Activated CD8-positive, alpha-beta memory T cell treated with anti-CD3 and anti-CD28 coated beads, Interleukin-2, amount 10 ng/mL, durations not matched to agents 7 days and 5 days (primary cell): ENCODE results near the gene CITED2. TPM values are rescaled to one million over a fixed set of nuclear protein-coding genes. Genes with fewer than 3 reads are reported as not detected.

ENCODE experiments used
- ATAC-seq: fragments of 150-1000 bp; cut with Tn5 transposase; one replicate; pipeline ENCODE4 v1.10.0; 2021; ENCODE audit warnings: moderate library complexity
- CTCF ChIA-PET: fragments of 350-600 bp; sonication (Branson Sonifier 250); formaldehyde crosslinking; loops from one replicate; lab custom pipeline; 2021; ENCODE audit warnings: antibody characterized with exemption; lab: Charles Lee
- DNase-seq: peaks from one replicate; pipeline ENCODE4 v3.0.0-alpha.2; 2020
- H3K27ac Mint-ChIP-seq: one replicate; pipeline ENCODE4 v1.8.0; 2021; ENCODE audit warnings: mild to moderate bottlenecking, mixed read lengths
- H3K27me3 Mint-ChIP-seq: one replicate; pipeline ENCODE4 v1.8.0; 2021; ENCODE audit warnings: mixed read lengths
- H3K36me3 Mint-ChIP-seq: one replicate; pipeline ENCODE4 v1.8.0; 2021; ENCODE audit warnings: mild to moderate bottlenecking, mixed read lengths
- H3K4me1 Mint-ChIP-seq: one replicate; pipeline ENCODE4 v1.8.0; 2021; ENCODE audit warnings: mixed read lengths
- H3K4me3 Mint-ChIP-seq: one replicate; pipeline ENCODE4 v1.8.0; 2021; ENCODE audit warnings: mild to moderate bottlenecking, moderate library complexity, mixed read lengths
- H3K9me3 Mint-ChIP-seq: one replicate; pipeline ENCODE4 v1.8.0; 2022; ENCODE audit warnings: low read depth, mixed read lengths
- total RNA-seq, 2 experiments: library from RNA; stranded (reverse); gene quantifications; one replicate each; pipeline ENCODE4 v1.2.3, GENCODE V29; 2021

Gene CITED2
- total RNA-seq, 2 experiments from 2014 or later: 102 to 107 TPM

- H3K36me3 Mint-ChIP-seq: peaks cover 2% of the 10 kb centered on the region
- DNase-seq (no peak), ATAC-seq (no peak)
- H3K27ac Mint-ChIP-seq: no peak overlapping the region
- H3K9me3 Mint-ChIP-seq: peaks cover 5% of the 10 kb centered on the region
- no peaks in the 10 kb centered on the region for H3K4me1 Mint-ChIP-seq
- no peaks in the 10 kb centered on the region for H3K27me3 Mint-ChIP-seq
- no peak overlapping the region for H3K4me3 Mint-ChIP-seq
- CTCF ChIA-PET: interaction anchor here (2.9 kb wide), 1 partner anchor 135 kb away, joined by 11 read pairs; no protein-coding TSS in a partner anchor
These were observed 20.3 kb downstream of the CITED2 start for GRCh38 chr6:139354189-139354588.

- H3K27me3 Mint-ChIP-seq: no peaks in the 10 kb centered on the region
- no peaks in the 10 kb centered on the region for H3K9me3 Mint-ChIP-seq
- DNase-seq: no peak
- no peak for ATAC-seq
- CTCF ChIA-PET: no interaction called here
- H3K36me3 Mint-ChIP-seq: peaks cover 1% of the 10 kb centered on the region
- no peak overlapping the region for H3K27ac Mint-ChIP-seq
- no peaks in the 10 kb centered on the region for H3K4me1 Mint-ChIP-seq
- H3K4me3 Mint-ChIP-seq: no peak overlapping the region
These were observed 24.9 kb downstream of the CITED2 start for GRCh38 chr6:139349464-139350020.

GRCh38 chr6:139346392-139346791, 28.1 kb downstream of the CITED2 start:
- CTCF ChIA-PET: interaction anchor here (0.6 to 0.7 kb wide), 2 partner anchors 27 to 173 kb away, joined by 3 read pairs; no protein-coding TSS in a partner anchor
- Mint-ChIP-seq H3K27ac (no peak overlapping the region), H3K27me3 (no peaks in the 10 kb centered on the region), H3K9me3 (no peaks in the 10 kb centered on the region), H3K4me1 (peaks cover 17% of the 10 kb centered on the region), H3K4me3 (no peak overlapping the region), H3K36me3 (peaks cover 1% of the 10 kb centered on the region)
- ATAC-seq (no peak), DNase-seq (no peak)

GRCh38 chr6:139344186-139344963, 30.1 kb downstream of the CITED2 start:
- CTCF ChIA-PET: interaction anchor here (1.0 kb wide), 1 partner anchor 20 kb away, joined by 3 read pairs; no protein-coding TSS in a partner anchor
- Mint-ChIP-seq H3K4me1 (peaks cover 17% of the 10 kb centered on the region), H3K27me3 (no peaks in the 10 kb centered on the region), H3K4me3 (no peak overlapping the region), H3K36me3 (peaks cover 1% of the 10 kb centered on the region), H3K9me3 (no peaks in the 10 kb centered on the region), H3K27ac (no peak overlapping the region)
- no peak for DNase-seq
- ATAC-seq: no peak

- Mint-ChIP-seq H3K27ac (no peak overlapping the region), H3K36me3 (peaks cover 1% of the 10 kb centered on the region), H3K9me3 (no peaks in the 10 kb centered on the region), H3K4me1 (peaks cover 17% of the 10 kb centered on the region), H3K4me3 (no peak overlapping the region), H3K27me3 (no peaks in the 10 kb centered on the region)
- DNase-seq (no peak), ATAC-seq (no peak)
- CTCF ChIA-PET: interaction anchor here (0.7 kb wide), 1 partner anchor 87 kb away, joined by 3 read pairs; no protein-coding TSS in a partner anchor
These were observed 31.2 kb downstream of the CITED2 start for GRCh38 chr6:139343052-139343750.

GRCh38 chr6:139341060-139341459, 33.4 kb downstream of the CITED2 start:
- DNase-seq: no peak
- Mint-ChIP-seq H3K27ac (no peak overlapping the region), H3K9me3 (no peaks in the 10 kb centered on the region), H3K36me3 (no peaks in the 10 kb centered on the region), H3K4me3 (no peak overlapping the region), H3K27me3 (no peaks in the 10 kb centered on the region), H3K4me1 (peaks cover 17% of the 10 kb centered on the region)
- ATAC-seq: no peak
- CTCF ChIA-PET: interaction anchor here (0.9 to 1.6 kb wide), 2 partner anchors 12 to 24 kb away, joined by 3 read pairs; no protein-coding TSS in a partner anchor

GRCh38 chr6:139338795-139339194, 35.7 kb downstream of the CITED2 start:
- no peak for ATAC-seq
- peaks cover 12% of the 10 kb centered on the region for H3K4me1 Mint-ChIP-seq
- CTCF ChIA-PET: interaction anchor here (0.9 to 1.9 kb wide), 3 partner anchors 9 to 226 kb away, joined by 3 to 6 read pairs (median 3); no protein-coding TSS in a partner anchor
- H3K36me3 Mint-ChIP-seq: no peaks in the 10 kb centered on the region
- H3K9me3 Mint-ChIP-seq: no peaks in the 10 kb centered on the region
- DNase-seq: no peak
- no peak overlapping the region for H3K4me3 Mint-ChIP-seq
- no peak overlapping the region for H3K27ac Mint-ChIP-seq
- no peaks in the 10 kb centered on the region for H3K27me3 Mint-ChIP-seq

GRCh38 chr6:139337830-139338229, 36.6 kb downstream of the CITED2 start:
- H3K4me1 Mint-ChIP-seq: peaks cover 4% of the 10 kb centered on the region
- DNase-seq (no peak), ATAC-seq (no peak)
- H3K27me3 Mint-ChIP-seq: no peaks in the 10 kb centered on the region
- CTCF ChIA-PET: interaction anchor here (1.3 to 1.9 kb wide), 2 partner anchors 10 kb away, joined by 3 to 6 read pairs; no protein-coding TSS in a partner anchor
- H3K4me3 Mint-ChIP-seq: no peak overlapping the region
- H3K27ac Mint-ChIP-seq: no peak overlapping the region
- peaks cover 2% of the 10 kb centered on the region for H3K9me3 Mint-ChIP-seq
- peaks cover 1% of the 10 kb centered on the region for H3K36me3 Mint-ChIP-seq

- peaks cover 2% of the 10 kb centered on the region for H3K9me3 Mint-ChIP-seq
- H3K4me1 Mint-ChIP-seq: no peaks in the 10 kb centered on the region
- ATAC-seq: no peak
- CTCF ChIA-PET: interaction anchor here (1.9 kb wide), 1 partner anchor 9 kb away, joined by 6 read pairs; no protein-coding TSS in a partner anchor
- no peaks in the 10 kb centered on the region for H3K27me3 Mint-ChIP-seq
- H3K27ac Mint-ChIP-seq: no peak overlapping the region
- no peak for DNase-seq
- no peak overlapping the region for H3K4me3 Mint-ChIP-seq
- H3K36me3 Mint-ChIP-seq: peaks cover 1% of the 10 kb centered on the region
These were observed 37.4 kb downstream of the CITED2 start for GRCh38 chr6:139337001-139337400.

GRCh38 chr6:139336488-139336887, 38.0 kb downstream of the CITED2 start:
- no peaks in the 10 kb centered on the region for H3K4me1 Mint-ChIP-seq
- CTCF ChIA-PET: interaction anchor here (0.7 to 1.1 kb wide), 2 partner anchors 45 to 89 kb away, joined by 3 read pairs; partner anchors contain the start of gene TXLNB
- DNase-seq: no peak
- H3K4me3 Mint-ChIP-seq: no peak overlapping the region
- no peaks in the 10 kb centered on the region for H3K27me3 Mint-ChIP-seq
- H3K27ac Mint-ChIP-seq: no peak overlapping the region
- ATAC-seq: no peak
- peaks cover 2% of the 10 kb centered on the region for H3K9me3 Mint-ChIP-seq
- H3K36me3 Mint-ChIP-seq: peaks cover 1% of the 10 kb centered on the region

- no peak overlapping the region for H3K4me3 Mint-ChIP-seq
- CTCF ChIA-PET: interaction anchor here (0.7 to 1.1 kb wide), 3 partner anchors 8 to 89 kb away, joined by 3 read pairs; partner anchors contain the start of gene TXLNB
- no peaks in the 10 kb centered on the region for H3K4me1 Mint-ChIP-seq
- DNase-seq: no peak
- peaks cover 1% of the 10 kb centered on the region for H3K36me3 Mint-ChIP-seq
- no peak overlapping the region for H3K27ac Mint-ChIP-seq
- ATAC-seq: no peak
- no peaks in the 10 kb centered on the region for H3K27me3 Mint-ChIP-seq
- H3K9me3 Mint-ChIP-seq: peaks cover 2% of the 10 kb centered on the region
These were observed 38.8 kb downstream of the CITED2 start for GRCh38 chr6:139335447-139336210.

- H3K4me1 Mint-ChIP-seq: no peaks in the 10 kb centered on the region
- DNase-seq: no peak
- H3K27ac Mint-ChIP-seq: no peak overlapping the region
- peaks cover 1% of the 10 kb centered on the region for H3K36me3 Mint-ChIP-seq
- no peaks in the 10 kb centered on the region for H3K27me3 Mint-ChIP-seq
- H3K9me3 Mint-ChIP-seq: peaks cover 2% of the 10 kb centered on the region
- ATAC-seq: no peak
- H3K4me3 Mint-ChIP-seq: no peak overlapping the region
- CTCF ChIA-PET: interaction anchor here (1.0 kb wide), 1 partner anchor 8 kb away, joined by 3 read pairs; no protein-coding TSS in a partner anchor
These were observed 39.5 kb downstream of the CITED2 start for GRCh38 chr6:139334806-139335446.
